ENCODE results near the gene GRID1.
"Not testable (repeated sequence)": the region's sequence is repeated elsewhere in the genome, so short reads cannot be mapped to it uniquely, and the experiment has no call there.

GRID1 gene

DNA sequence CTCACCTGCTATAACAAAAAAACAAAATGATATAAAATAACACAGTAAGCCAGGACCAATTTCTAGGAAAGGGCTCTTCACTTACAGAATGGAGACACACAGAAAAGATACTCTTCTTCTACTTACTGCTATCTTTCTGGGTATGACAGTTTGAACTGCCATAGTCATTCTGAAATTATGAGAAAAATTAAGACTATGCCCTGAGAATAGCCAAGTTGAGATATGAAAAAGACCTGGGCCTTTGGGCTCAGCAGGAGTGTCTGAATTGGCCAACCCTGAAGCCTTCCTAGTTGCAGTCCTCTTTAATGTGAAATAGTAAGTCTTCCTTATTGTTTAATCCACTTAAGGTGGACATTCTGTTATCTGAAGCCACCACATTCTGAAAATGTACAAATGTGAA, 519.5 kb downstream of the GRID1 start:
- DNase-seq, result no peak

GRCh38 chr10:85838660-85839059, 527.9 kb downstream of the GRID1 start:
- not testable (repeated sequence) for DNase-seq

DNA sequence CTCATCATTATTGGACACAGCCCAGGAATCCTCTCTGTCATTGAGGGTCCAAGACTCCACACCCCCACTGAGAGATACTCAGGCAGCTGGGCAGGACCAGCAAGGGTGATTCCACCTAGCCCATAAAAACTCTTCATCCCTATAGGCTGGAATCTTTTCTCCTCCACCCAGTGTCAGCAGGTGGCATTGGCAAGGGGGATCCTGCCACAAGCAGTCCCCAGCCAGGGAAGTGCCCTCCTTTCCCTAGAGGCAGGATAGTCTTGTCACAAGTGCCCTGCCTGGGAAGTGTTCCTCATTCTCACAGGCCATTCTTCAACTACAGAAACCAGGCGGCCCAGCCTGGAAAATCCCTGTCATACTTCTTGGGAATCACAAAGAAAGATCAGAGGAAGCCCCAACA, 533.6 kb downstream of the GRID1 start:
- DNase-seq, result no peak

- DNase-seq, result no peak
Measured at GRCh38 chr10:85831422-85831821, 535.2 kb downstream of the GRID1 start.

GRCh38 chr10:85826377-85826776, 540.2 kb downstream of the GRID1 start:
- no peak for DNase-seq

- DNase-seq, result no peak
Measured at GRCh38 chr10:85811405-85811804, 555.2 kb downstream of the GRID1 start.

DNA sequence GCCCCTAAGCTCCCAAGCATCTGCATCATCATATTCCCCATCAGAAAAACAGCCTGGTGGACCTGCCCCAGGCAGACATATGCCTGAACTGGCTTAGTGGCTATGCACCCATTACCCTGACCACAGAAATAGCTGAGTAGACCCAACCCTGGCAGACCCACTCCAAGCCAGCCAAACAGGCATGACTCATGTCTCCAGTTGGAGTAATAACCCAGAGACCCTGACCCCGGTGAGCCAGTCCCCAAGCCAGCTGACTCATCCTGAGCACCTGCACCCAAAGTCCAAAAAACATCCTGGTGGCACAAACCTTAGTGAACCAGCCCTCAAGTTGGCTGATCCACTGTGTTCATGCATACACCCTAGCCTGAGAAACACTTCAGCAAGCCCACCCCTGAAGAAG, 555.9 kb downstream of the GRID1 start:
- DNase-seq, result no peak

GRCh38 chr10:85795460-85795859, 571.1 kb downstream of the GRID1 start:
- no peak for DNase-seq

GRCh38 chr10:85794553-85794952, 572.0 kb downstream of the GRID1 start:
- no peak for DNase-seq

DNA sequence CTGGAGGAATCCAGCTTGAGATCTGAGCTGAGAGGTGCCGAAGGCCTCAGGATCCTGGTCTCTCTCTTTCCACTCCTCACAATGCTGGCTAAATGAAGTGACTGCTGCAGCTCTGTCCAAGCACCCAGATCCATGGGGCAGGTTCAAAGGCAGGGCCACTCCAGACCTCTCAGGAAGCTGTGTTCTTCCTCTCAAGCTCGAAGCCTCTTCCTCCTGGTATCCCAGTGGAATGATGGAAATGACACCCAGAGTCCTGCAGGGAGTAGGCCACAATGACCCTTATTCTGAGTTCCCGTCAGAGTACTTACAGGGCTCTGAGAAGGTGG, 574.1 kb downstream of the GRID1 start:
- DNase-seq, result no peak

DNA sequence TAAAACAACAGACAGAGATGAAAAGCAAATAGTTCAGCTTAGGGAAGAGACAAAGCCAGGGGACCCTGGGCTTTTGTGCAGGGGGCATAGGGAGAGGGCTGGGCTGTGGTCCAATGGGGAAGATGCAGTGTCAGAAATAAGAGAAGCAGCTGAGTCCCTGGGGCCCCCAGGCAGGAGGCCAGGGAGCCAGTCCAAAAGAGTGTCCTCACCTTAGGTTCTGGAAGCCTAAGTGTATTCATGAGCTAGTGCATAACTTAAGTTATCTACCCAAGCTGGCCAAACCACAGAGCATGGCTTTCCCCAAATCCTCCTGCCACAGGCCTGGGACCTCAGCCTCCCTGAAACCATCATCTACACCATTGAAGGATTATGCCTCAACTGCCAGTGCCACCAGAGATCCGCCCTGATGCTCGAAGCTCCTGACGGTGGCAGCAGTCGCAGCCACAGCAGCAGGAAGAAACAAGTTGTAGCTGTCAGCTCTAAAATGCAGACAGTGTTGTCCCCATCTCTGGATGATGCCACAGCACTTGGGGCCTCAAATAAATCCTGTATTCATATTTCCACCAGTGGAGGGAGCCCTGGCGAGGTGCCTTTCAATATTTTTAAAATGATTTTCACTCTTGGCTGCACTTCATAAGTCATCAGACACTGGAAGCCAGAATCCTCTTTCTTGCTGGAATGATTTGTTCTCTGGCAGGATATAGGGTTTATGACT, 574.6 kb downstream of the GRID1 start:
- no peak for DNase-seq

- no peak for DNase-seq
Measured at GRCh38 chr10:85789982-85790789, 576.4 kb downstream of the GRID1 start.

- DNase-seq, result no peak
Measured at GRCh38 chr10:85789125-85789524, 577.5 kb downstream of the GRID1 start.

GRCh38 chr10:85788570-85788969, 578.0 kb downstream of the GRID1 start:
- DNase-seq, result no peak

GRCh38 chr10:85787881-85788280, 578.7 kb downstream of the GRID1 start:
- DNase-seq, result no peak

GRCh38 chr10:85787393-85787792, 579.2 kb downstream of the GRID1 start:
- DNase-seq, result no peak

GRCh38 chr10:85786401-85786899, 580.1 kb downstream of the GRID1 start:
- no peak for DNase-seq

DNA sequence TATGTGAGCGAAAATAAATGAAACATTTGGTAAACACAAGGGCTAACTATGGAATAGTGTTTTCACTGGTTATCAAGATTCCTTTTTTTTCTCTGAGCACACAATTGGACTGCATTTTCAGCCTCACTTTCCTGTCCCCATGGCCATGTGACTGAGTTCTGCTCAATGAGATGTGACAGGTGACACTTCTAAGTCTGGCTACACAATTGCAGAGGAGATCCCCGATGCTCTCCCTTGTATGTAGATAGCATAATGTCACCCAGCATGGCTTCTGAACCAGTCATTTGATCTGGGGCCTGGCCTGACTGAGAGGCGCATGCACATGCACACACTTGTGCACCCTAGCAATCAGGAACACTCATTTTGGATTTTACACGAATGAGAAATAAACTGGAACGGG, 581.8 kb downstream of the GRID1 start:
- DNase-seq, result no peak

- DNase-seq, result no peak
Measured at GRCh38 chr10:85781404-85781803, 585.2 kb downstream of the GRID1 start.

GRCh38 chr10:85778074-85778473, 588.5 kb downstream of the GRID1 start:
- DNase-seq, result no peak

GRCh38 chr10:85767891-85768290, 598.7 kb downstream of the GRID1 start:
- no peak for DNase-seq

DNA sequence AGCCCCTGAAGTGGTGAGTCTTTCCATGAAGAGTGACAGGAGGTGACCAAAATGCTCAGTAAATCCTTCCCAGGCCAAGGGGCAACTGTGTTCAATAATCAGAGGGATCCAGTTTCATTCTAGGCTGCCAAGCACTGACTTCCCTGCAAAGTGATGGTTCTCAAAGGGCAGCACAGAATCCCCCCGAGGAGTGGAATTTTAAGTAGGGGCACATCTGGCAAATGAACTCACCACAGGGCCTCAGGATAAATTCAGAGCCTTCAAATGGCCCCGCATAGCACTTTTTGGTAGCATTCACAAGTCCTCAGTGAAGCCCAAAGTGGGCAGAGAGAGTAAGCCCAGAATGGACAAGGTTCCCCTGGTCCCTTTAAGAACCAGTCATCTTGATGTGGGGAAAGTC, 602.5 kb downstream of the GRID1 start:
- no peak for DNase-seq

- DNase-seq, result no peak
Measured at GRCh38 chr10:85761906-85762445, 604.6 kb downstream of the GRID1 start.

- peak; percentile 11 for DNase-seq
Measured at GRCh38 chr10:85741626-85742300, 624.8 kb downstream of the GRID1 start.
